Stimulated activated CD4-positive, alpha-beta T cell treated with anti-CD3 and anti-CD28 coated beads, Interleukin-4, amount 100 ng/mL, for 4 hours (primary cell): ENCODE data around the gene ATXN1.
A peak's percentile ranks its signal among the peaks of the same experiment; 100 is the strongest.

Source experiments
- DNase-seq, 2 experiments: peaks; one replicate each; pipeline ENCODE4 v3.0.0-alpha.2; 2020

ATXN1 gene

DNA sequence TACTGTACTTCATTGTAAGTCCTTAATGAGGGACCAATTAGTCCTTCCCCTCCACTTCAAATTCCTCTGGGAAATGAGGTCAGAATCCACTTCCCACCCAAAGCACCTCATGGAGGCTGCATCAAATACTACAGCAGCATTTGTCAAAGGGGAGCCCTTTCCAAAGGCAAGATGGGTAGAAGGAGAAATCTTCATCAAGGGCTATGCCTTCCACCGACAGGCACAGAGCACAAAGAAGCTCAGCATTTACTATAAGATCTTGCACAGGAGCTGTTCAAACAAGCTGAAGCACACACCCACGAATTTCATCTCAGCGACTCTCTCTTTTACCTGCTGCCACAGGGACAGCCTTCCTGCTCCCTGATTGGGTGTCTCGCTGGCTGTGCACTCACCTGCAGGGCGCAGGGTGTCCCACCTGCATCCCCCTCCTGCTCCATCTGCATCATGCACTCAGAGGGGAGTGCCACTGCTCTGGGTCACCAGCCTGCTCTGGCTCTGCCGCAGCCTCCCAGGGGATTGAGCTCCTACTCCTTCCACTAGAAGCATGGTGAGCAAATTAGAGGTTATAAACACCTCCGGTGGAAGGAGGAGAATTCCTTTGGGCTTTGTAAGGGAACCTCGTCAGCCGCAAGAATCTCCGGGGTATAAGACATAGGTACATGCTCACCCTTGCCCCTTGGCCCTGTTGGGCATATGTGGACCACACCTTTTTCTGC, 164.5 kb downstream of the ATXN1 start:
- DNase-seq, result no peak

DNA sequence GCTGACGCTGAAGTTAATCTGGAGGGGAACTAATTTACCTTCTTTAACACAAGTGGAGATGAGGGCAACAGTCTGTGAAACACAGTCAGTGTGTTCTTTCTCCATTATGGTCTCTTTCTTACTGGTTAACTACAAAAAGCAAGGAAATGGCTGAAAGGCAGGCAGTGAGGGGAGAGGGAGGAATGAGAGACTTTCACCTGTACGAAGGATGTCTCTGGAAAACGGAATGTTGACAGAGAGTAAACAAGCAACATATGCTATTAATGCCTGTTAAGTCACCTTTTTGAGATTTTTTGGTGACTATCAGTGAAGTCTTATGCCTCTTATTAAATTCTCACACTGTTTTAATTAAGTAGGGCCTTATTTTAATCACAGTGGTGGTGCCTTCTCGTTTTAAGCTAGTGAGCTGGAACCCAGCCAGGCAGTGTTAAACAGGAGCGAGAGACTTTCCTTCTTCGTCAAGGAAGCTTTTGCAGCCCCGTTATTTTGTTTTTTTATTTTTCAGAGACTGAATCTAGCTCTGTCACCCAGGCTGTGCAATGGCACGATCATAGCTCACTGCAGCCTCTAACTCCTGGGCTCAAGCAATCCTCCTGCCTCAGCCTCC, 165.6 kb downstream of the ATXN1 start:
- DNase-seq, result no peak

DNA sequence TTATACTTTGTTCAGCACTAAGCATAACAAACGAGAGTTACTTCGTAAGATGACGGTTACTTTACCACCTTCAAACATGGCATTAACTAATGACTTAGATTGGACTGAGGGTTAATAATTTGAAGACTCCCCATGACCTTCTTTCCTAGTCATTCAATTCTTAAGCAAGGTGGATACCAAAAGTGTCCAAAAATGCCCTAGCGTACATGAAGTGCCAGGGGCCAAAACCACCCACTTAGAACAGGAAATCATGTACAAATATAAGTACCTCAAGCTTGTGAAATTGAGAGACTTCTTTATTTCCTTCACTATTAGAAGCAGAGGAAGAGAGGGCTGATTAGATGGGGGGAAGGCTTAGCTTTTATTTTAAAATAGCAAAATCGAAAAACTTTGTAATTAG, 166.4 kb downstream of the ATXN1 start:
- DNase-seq, result no peak

GRCh38 chr6:16592223-16592911, 168.9 kb downstream of the ATXN1 start:
- DNase-seq, result no peak

DNA sequence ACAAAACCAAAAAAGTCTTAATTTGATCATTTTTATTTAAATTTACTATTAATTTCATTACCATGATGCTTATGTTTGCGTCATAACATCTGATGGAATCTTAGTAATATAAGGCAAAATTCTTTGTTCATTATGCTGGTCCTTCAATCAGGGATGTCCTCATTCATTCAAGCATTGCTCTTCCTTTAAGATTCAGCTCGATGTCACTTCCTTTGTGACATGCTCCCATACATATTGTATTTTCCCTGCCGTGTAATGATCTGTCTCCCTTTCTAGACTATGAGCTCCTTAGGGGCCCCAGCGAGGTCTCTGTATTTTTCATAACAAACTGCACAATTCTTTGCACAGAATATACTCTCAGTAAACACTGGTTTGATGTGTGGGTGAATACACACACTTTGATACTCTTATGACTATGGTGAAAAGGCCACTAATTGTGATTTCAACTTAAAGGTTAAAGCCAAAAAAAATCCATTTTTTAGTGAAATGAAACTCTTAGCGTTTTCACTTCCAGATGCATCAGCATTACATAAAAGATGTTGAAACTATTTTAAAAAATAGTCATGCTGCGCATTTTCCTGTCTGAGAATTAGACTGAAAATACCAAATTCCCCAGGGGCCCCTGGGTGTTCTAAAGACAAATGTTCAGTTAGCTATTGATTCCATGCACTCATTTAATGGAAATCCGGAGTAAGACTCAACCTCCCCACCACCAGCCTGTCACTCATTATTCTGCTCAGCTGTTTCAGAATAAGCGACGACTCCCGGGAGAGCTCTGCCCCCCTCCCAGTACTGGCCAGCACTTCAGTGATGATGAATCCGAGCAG, 169.7 kb downstream of the ATXN1 start:
- peak in 1 of 2 experiments; percentile 17 for DNase-seq

GRCh38 chr6:16585805-16586204, 175.5 kb downstream of the ATXN1 start:
- DNase-seq, result no peak

- no peak for DNase-seq
These were observed 178.0 kb downstream of the ATXN1 start for GRCh38 chr6:16583144-16583762.

- no peak for DNase-seq
These were observed 178.7 kb downstream of the ATXN1 start for GRCh38 chr6:16582446-16583143.

DNA sequence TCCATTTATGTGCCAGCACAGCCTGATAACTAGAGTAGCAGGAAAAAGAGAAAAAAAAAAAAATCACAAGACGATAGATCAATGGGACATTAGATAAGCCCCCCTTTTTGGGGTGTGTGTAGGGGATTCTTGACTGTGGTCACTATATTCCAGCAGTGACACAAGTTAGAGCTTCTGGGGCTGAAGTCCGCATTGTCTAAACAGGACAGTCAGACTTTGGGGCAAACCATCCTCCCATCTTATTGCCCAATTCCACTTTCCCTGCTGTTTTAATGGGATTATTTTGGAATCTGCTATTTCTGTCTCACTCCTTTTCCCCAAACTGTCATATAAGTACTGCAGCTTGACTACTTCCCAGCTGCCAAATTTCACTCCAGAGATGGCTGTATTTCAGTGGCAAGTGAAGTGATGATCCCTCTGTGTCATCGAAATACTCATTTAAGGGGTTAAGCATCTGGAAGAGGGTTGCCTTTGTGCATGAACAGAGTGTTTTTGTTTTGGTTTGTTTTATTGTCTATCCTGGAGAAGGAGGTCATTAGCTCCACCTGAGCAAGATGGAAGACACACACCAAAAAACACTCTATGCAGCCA, 182.5 kb downstream of the ATXN1 start:
- DNase-seq, result no peak

DNA sequence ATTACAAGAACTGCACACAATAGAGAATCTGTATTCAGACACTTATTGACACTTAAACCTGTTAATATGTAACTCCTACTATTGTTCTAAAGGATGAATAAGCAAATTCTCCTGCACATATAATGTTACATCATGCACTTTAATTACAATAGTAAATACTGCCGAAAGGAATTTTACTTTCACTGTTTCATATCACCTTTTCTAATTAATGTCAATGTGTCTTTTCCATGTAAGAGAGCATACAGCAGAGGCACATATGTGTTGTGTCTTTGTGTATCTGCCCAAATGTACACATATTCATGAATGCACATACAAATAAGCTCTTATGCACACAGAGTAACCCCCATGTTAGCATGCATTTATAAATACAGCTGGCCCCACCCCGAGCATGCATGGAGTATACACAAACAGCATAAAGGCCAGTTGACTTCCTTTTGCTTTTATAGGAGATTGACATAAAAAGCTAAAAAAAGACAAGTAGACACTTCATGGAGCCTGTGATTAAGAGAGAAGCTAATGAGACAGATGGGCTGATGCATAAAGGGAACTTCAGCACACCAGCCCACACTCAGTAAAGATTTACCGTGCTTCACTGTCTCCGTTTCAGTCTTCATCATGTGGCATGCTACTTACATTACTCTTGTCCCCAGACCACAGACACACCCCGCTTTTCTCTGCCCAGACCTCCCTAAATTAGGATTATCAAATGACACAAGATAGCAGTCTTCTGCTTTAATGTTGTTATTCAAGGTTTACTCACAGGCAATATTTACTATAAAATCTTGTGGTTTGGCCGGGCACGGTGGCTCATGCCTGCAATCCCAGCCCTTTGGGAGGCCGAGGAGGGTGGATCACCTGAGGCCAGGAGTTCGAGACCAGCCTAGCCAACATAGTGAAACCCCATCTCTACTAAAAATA, 184.6 kb downstream of the ATXN1 start:
- DNase-seq, result no peak

- no peak for DNase-seq
These were observed 185.6 kb downstream of the ATXN1 start for GRCh38 chr6:16575655-16576054.

DNA sequence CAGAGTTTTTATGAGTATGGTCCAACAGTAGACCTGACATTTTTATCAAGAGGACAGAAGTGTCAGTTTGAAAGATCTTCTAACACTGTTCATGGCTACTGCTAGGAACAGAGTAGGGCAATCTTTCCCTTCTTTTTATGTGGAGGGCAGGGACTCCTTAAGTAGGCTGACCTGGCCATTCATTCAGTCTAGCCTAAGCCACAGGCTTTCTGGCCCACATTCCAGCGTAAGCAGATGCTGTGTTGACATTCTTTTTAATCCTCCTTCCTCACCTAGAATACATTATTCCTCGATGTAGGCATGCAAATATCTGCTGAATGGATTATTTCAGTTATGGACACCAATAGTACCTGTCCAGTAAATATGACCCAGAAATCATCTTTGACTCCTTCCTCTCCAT, 188.3 kb downstream of the ATXN1 start:
- no peak for DNase-seq

- no peak for DNase-seq
These were observed 188.9 kb downstream of the ATXN1 start for GRCh38 chr6:16572317-16572716.

- DNase-seq, result no peak
These were observed 190.3 kb downstream of the ATXN1 start for GRCh38 chr6:16570946-16571345.

- no peak for DNase-seq
These were observed 191.1 kb downstream of the ATXN1 start for GRCh38 chr6:16570221-16570553.

DNA sequence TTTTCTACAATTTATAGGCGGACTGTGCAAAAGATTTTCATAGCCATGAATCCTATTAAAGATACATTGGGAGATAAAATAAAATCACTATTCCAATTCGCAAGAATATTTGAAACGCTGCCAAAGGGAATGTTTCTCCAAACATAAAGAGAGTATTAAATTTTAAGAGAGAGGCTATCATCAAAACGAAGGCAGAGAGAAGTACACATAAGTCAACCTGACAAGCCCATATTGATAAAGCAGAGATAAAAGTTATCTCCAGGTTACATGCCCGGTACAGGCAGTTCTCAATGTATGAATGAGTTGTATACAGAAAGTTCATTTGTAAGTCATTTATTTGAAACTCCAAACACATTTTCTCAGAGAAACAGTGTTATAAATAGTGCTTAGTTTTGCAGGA, 193.1 kb downstream of the ATXN1 start:
- no peak for DNase-seq

GRCh38 chr6:16567071-16567470, 194.2 kb downstream of the ATXN1 start:
- DNase-seq, result no peak

- DNase-seq, result no peak
These were observed 196.8 kb downstream of the ATXN1 start for GRCh38 chr6:16564436-16564835.

GRCh38 chr6:16563628-16564240, 197.5 kb downstream of the ATXN1 start:
- no peak for DNase-seq

GRCh38 chr6:16562498-16562897, 198.8 kb downstream of the ATXN1 start:
- no peak for DNase-seq
